Calu3 (cell line): ENCODE measurements around the gene TSEN15. TPM values are rescaled to one million over a fixed set of nuclear protein-coding genes. Genes with fewer than 3 reads are reported as not detected.
"Not testable (repeated sequence)": the region's sequence is repeated elsewhere in the genome, so short reads cannot be mapped to it uniquely, and the experiment has no call there.

Experiments used
- BruUV-seq: library from RNA; stranded (reverse); fragments of 400-500 nt; replicated peaks from 2 replicates; lab custom pipeline; 2021; lab: Mats Ljungman, UMichigan
- CTCF ChIA-PET: fragments of 300-600 bp; sonication (Branson Sonifier 250); formaldehyde crosslinking; loops from one replicate; lab custom pipeline; 2022; ENCODE audit warnings: antibody characterized with exemption; lab: Charles Lee
- DNase-seq: peaks from one replicate; pipeline ENCODE4 v3.0.0; 2022
- H3K27ac Mint-ChIP-seq: one replicate; pipeline ENCODE4 v1.8.0; 2022; ENCODE audit warnings: mixed read lengths; ENCODE audit not compliant: unreplicated experiment
- H3K27me3 Mint-ChIP-seq: one replicate; pipeline ENCODE4 v1.8.0; 2022; ENCODE audit warnings: mixed read lengths; ENCODE audit not compliant: unreplicated experiment
- H3K36me3 Mint-ChIP-seq: one replicate; pipeline ENCODE4 v1.8.0; 2022; ENCODE audit warnings: mild to moderate bottlenecking, moderate library complexity, mixed read lengths; ENCODE audit not compliant: insufficient read depth, unreplicated experiment
- H3K4me1 Mint-ChIP-seq: one replicate; pipeline ENCODE4 v1.8.0; 2022; ENCODE audit warnings: mild to moderate bottlenecking, low read depth, mixed read lengths; ENCODE audit not compliant: unreplicated experiment
- H3K4me3 Mint-ChIP-seq: one replicate; pipeline ENCODE4 v1.8.0; 2022; ENCODE audit warnings: mild to moderate bottlenecking, low read depth, moderate library complexity, mixed read lengths; ENCODE audit not compliant: unreplicated experiment
- H3K9me3 Mint-ChIP-seq: one replicate; pipeline ENCODE4 v1.8.0; 2022; ENCODE audit warnings: low read depth, mixed read lengths; ENCODE audit not compliant: unreplicated experiment
- intact Hi-C: fragments of 100-400 bp; cut with micrococcal nuclease; formaldehyde crosslinking; loops from one replicate; pipeline ENCODE4 v1.10.0; 2022; ENCODE audit not compliant: unreplicated experiment
- total RNA-seq: library from RNA; stranded (reverse); gene quantifications from 2 replicates; pipeline ENCODE4 v1.2.3, GENCODE V29; 2022
- TF ChIP-seq, protein P1 (sequence below): fragments of 200-600 bp; IDR thresholded peaks from one replicate; pipeline ENCODE4 v1.8.0; 2022; ENCODE audit warnings: antibody characterized with exemption; ENCODE audit not compliant: unreplicated experiment

Gene TSEN15
- total RNA-seq, 1 experiment from 2014 or later: 62.6 TPM

DNA sequence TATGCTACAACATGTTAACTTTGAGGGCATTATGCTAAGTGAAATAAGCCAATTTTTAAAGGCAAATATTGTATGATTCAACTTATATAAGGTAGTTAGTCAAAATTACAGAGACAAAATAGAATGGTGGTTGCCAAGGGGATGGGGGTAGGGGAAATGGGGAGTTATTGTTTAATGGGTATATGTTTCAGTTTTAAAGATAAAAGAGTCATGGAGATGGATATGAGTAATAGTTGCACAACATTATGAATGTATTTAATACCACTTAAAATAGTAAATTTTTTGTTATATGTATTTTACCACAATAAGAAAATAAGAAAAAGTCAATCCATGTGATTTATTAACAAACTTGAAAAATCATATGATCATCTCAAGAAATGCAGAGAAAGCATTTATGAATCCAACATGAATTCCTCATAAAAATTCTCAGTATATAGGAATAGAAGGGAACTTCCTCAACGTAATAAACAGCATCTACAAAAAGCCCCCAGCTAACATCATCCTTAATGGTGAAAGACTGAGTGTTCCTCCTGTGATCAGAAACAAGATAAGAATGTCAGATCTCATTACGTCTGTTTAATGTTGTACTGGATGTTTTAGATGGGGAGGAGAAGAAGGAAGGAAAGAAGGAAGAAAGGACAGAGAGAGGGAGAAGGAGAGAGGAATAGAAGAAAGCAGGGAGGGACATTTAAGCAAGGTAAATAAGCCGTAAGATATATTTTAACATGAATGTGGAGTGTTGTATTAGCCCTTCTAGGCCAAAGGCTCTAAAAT is 6.7 kb upstream of the TSEN15 start:
- CTCF ChIA-PET: interaction anchor here (0.5 kb wide), 1 partner anchor 11 kb away, joined by 4 read pairs; no protein-coding TSS in a partner anchor

DNA sequence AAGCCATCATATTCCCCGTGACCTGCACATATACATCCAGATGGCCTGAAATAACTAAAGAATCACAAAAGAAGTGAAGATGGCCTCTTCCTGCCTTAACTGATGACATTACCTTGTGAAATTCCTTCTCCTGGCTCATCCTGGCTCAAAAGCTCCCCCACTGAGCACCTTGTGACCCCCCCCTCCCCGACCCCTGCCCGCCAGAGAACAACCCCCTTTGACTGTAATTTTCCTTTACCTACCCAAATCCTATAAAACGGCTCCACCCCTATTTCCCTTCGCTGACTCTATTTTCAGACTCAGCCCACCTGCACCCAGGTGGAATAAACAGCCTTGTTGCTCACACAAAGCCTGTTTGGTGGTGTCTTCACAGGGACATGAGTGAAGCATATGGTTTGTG is 4.0 kb upstream of the TSEN15 start:
- intact Hi-C loops, H3K27ac Mint-ChIP-seq, BruUV-seq, H3K9me3 Mint-ChIP-seq, H3K27me3 Mint-ChIP-seq, DNase-seq, CTCF ChIA-PET, H3K4me3 Mint-ChIP-seq: not testable (repeated sequence)
- peaks cover 18% of the 10 kb centered on the region for H3K36me3 Mint-ChIP-seq
- H3K4me1 Mint-ChIP-seq: peaks cover 14% of the 10 kb centered on the region

More for the DNA sequence above, 6.7 kb upstream of the TSEN15 start:
- Mint-ChIP-seq H3K36me3 (no peaks in the 10 kb centered on the region), H3K27me3 (peaks cover 8% of the 10 kb centered on the region), H3K4me3 (no peak overlapping the region), H3K4me1 (no peaks in the 10 kb centered on the region), H3K9me3 (no peaks in the 10 kb centered on the region), H3K27ac (no peak overlapping the region)
- BruUV-seq: no TSS peak
- no peak for DNase-seq
- intact Hi-C loops: no loop called here
- TF ChIP-seq, protein P1, sequence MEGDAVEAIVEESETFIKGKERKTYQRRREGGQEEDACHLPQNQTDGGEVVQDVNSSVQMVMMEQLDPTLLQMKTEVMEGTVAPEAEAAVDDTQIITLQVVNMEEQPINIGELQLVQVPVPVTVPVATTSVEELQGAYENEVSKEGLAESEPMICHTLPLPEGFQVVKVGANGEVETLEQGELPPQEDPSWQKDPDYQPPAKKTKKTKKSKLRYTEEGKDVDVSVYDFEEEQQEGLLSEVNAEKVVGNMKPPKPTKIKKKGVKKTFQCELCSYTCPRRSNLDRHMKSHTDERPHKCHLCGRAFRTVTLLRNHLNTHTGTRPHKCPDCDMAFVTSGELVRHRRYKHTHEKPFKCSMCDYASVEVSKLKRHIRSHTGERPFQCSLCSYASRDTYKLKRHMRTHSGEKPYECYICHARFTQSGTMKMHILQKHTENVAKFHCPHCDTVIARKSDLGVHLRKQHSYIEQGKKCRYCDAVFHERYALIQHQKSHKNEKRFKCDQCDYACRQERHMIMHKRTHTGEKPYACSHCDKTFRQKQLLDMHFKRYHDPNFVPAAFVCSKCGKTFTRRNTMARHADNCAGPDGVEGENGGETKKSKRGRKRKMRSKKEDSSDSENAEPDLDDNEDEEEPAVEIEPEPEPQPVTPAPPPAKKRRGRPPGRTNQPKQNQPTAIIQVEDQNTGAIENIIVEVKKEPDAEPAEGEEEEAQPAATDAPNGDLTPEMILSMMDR: no peak

DNA sequence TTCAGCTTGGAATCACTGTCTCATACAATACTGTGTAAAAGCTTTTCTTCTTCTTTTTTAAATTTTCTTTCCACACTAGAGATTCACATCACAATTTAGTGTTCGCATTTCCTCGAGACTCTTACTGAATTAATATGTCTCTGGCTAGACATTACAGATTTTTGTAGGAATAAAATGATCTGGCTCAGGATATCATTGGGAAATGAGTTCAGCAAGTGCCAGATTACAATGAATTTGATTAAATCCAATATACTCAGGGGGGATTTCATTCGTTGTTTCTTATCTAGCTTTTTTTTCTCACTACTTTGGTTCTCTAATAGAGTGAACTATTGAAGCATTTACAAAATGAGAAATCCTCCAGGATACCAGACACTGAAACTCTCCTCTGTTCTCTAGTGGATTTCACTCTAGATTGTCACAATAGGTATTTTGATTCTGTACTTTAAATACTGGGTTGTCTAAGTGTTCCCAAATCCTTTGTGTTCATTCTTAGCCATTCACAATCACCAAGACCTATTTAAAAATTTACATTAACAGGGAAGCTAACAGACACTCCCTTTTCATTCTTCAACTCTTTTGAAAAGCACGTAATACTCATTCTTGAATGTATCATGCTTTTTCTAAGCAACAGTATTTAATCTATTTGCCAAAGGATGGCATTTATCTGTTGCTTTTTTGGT is 2.8 kb upstream of the TSEN15 start:
- no peaks in the 10 kb centered on the region for H3K27me3 Mint-ChIP-seq
- no peak for DNase-seq
- no peak overlapping the region for H3K4me3 Mint-ChIP-seq
- no peaks in the 10 kb centered on the region for H3K9me3 Mint-ChIP-seq
- intact Hi-C loops: no loop called here
- peaks cover 19% of the 10 kb centered on the region for H3K36me3 Mint-ChIP-seq
- H3K27ac Mint-ChIP-seq: no peak overlapping the region
- CTCF ChIA-PET: no interaction called here
- peaks cover 20% of the 10 kb centered on the region for H3K4me1 Mint-ChIP-seq
- BruUV-seq: no TSS peak
- TF ChIP-seq, protein P1: no peak

DNA sequence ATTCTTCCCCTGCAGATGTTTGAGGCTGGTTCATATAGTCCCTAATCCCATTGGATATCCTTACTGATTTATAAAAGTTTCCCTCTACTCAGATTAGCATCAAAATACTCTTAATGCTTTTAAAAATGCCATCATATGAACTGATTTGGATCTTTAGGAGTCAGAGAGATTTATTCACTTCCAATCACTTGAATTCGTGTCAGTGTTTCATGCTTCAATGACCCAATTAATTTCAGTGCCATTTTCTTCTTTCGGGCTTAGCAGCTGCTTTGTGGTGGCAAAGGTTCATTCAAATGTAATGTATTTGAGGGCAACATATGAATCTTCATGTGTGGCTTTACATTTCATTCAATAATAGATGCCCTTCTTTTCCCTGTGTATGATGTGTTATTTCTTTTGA is 2.2 kb upstream of the TSEN15 start:
- Mint-ChIP-seq H3K27me3 (no peaks in the 10 kb centered on the region), H3K4me3 (no peak overlapping the region), H3K36me3 (peaks cover 19% of the 10 kb centered on the region), H3K27ac (no peak overlapping the region), H3K9me3 (no peaks in the 10 kb centered on the region), H3K4me1 (peaks cover 26% of the 10 kb centered on the region)
- TF ChIP-seq, protein P1: no peak
- CTCF ChIA-PET: no interaction called here
- DNase-seq: no peak
- no TSS peak for BruUV-seq
- intact Hi-C loops: no loop called here
